ENCODE results near the gene B4GALNT4.
"Not testable (repeated sequence)": the region's sequence is repeated elsewhere in the genome, so short reads cannot be mapped to it uniquely, and the experiment has no call there.

DNA sequence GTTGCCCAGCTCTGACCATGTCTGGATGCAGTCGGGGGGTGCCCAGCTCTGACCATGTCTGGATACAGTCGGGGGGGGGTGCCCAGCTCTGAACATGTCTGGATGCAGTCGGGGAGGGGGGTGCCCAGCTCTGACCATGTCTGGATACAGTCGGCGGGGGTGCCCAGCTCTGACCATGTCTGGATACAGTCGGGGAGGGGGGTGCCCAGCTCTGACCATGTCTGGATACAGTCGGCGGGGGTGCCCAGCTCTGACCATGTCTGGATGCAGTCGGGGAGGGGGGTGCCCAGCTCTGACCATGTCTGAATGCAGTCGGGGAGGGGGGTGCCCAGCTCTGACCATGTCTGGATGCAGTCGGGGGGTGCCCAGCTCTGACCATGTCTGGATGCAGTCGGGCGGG is 41.4 kb downstream of the B4GALNT4 start:
- not testable (repeated sequence) for TF ChIP-seq CTCF, POLR2A, EP300, POLR2AphosphoS5 (IDR thresholded peaks at IDR 0.05)
